HCT116 (cell line): ENCODE measurements around the gene CTIF. TPM values are rescaled to one million over a fixed set of nuclear protein-coding genes. Genes with fewer than 3 reads are reported as not detected.

Experiments
- ATAC-seq: fragments of 200-7000 bp; cut with Tn5 transposase; 2 replicates; pipeline ENCODE4 v1.9.1; 2020; ENCODE audit warnings: mild to moderate bottlenecking, moderate library complexity
- BruUV-seq: library from RNA; stranded (reverse); fragments of 400-500 nt; replicated peaks from 2 replicates; lab custom pipeline; 2021; lab: Mats Ljungman, UMichigan
- CTCF ChIA-PET: fragments of 300-600 bp; sonication (Branson Sonifier 250); formaldehyde crosslinking; loops from one replicate; lab custom pipeline; 2021; ENCODE audit warnings: antibody characterized with exemption; lab: Charles Lee
- POLR2A ChIA-PET: fragments of 300-600, 350-600 bp; sonication (Branson Sonifier 250); formaldehyde crosslinking; loops from one replicate; lab custom pipeline; 2021; ENCODE audit warnings: antibody characterized with exemption; lab: Charles Lee
- RAD21 ChIA-PET, 2 experiments: fragments of 300-600 bp; sonication (Branson Sonifier 250); formaldehyde crosslinking; loops; one replicate each; lab custom pipeline; 2023; ENCODE audit warnings: low total read pairs in 2 of 2; ENCODE audit not compliant: uncharacterized antibody in 2 of 2, unreplicated experiment in 2 of 2, low non-redundant PET in 1 of 2; lab: Charles Lee
- DNase-seq: peaks from one replicate; pipeline ENCODE4 v3.0.0-alpha.2; 2010; ENCODE audit warnings: low read depth, low spot score
- H2AFZ ChIP-seq: fragments of 200-600 bp; shearing (Covaris generic), sonication (generic); 2 replicates; pipeline ENCODE4 v1.6.1; 2017; ENCODE audit warnings: low read depth, mixed run types, mixed read lengths, antibody characterized with exemption, low read length; ENCODE audit not compliant: poor library complexity, severe bottlenecking
- H3K27ac ChIP-seq: 2 replicates; pipeline ENCODE4 v1.5.1; 2012; ENCODE audit warnings: low read depth, low read length
- H3K27me3 ChIP-seq: fragments of 200-600 bp; sonication (generic); 2 replicates; pipeline ENCODE4 v1.6.1; 2016; ENCODE audit warnings: mixed run types, low read length, mixed read lengths; ENCODE audit not compliant: insufficient read depth
- H3K36me3 ChIP-seq, 2 experiments: fragments of 200-500 bp in 1 of 2; fragments of 200-600 bp in 1 of 2; sonication (Bioruptor generic) in 1 of 2; sonication (generic) in 1 of 2; 2 replicates each; pipeline versions ENCODE4 v1.5.1 to v1.6.1; 2014 to 2016; ENCODE audit warnings: low read length in 2 of 2, inconsistent platforms in 1 of 2, mixed read lengths in 1 of 2, mixed run types in 1 of 2; ENCODE audit not compliant: insufficient read depth in 2 of 2, control insufficient read depth in 1 of 2
- H3K4me1 ChIP-seq, 2 experiments: fragments of 200-600 bp in 1 of 2; sonication (generic) in 1 of 2; 2 replicates each; pipeline versions ENCODE4 v1.5.1 to v1.6.1; 2012 to 2017; ENCODE audit warnings: low read length in 2 of 2, inconsistent platforms in 1 of 2, mild to moderate bottlenecking in 1 of 2, mixed read lengths in 1 of 2, mixed run types in 1 of 2, moderate library complexity in 1 of 2; ENCODE audit not compliant: insufficient read depth in 2 of 2, control insufficient read depth in 1 of 2
- H3K4me2 ChIP-seq: fragments of 200-600 bp; sonication (generic); 2 replicates; pipeline ENCODE4 v1.6.1; 2017; ENCODE audit warnings: mixed run types, low read length, mixed read lengths
- H3K4me3 ChIP-seq, 2 experiments: fragments of 200-600 bp in 1 of 2; sonication (generic) in 1 of 2; replicated peaks in 1 of 2; 2 replicates each; pipeline ENCODE4 v1.5.1; 2011 to 2016; ENCODE audit warnings: low read length in 2 of 2, control low read depth in 1 of 2, low read depth in 1 of 2, mild to moderate bottlenecking in 1 of 2, mixed read lengths in 1 of 2, mixed run types in 1 of 2
- H3K79me2 ChIP-seq: fragments of 200-600 bp; sonication (generic); 2 replicates; pipeline ENCODE4 v1.6.1; 2017; ENCODE audit warnings: mild to moderate bottlenecking, mixed run types, low read length, moderate library complexity, mixed read lengths; ENCODE audit not compliant: insufficient read depth
- H3K9ac ChIP-seq: fragments of 200-600 bp; sonication (generic); 2 replicates; pipeline ENCODE4 v1.6.1; 2016; ENCODE audit warnings: low read length, mixed read lengths
- H3K9me2 ChIP-seq: fragments of 200-600 bp; sonication (generic), shearing (Covaris generic); 2 replicates; pipeline ENCODE4 v1.6.1; 2017; ENCODE audit warnings: mixed run types, mild to moderate bottlenecking, moderate library complexity; ENCODE audit not compliant: insufficient read depth
- H3K9me3 ChIP-seq, 2 experiments: fragments of 200-500 bp in 1 of 2; fragments of 200-600 bp in 1 of 2; sonication (Bioruptor generic) in 1 of 2; sonication (generic) in 1 of 2; 2 replicates each; pipeline ENCODE4 v1.6.1; 2014 to 2017; ENCODE audit warnings: low read length in 2 of 2, mixed read lengths in 2 of 2, inconsistent platforms in 1 of 2, low read depth in 1 of 2, mild to moderate bottlenecking in 1 of 2, mixed run types in 1 of 2, moderate library complexity in 1 of 2; ENCODE audit not compliant: control insufficient read depth in 1 of 2, insufficient read depth in 1 of 2
- H4K20me1 ChIP-seq: fragments of 200-600 bp; sonication (generic), shearing (Covaris generic); 2 replicates; pipeline ENCODE4 v1.6.1; 2017; ENCODE audit warnings: mixed run types, mild to moderate bottlenecking, moderate library complexity; ENCODE audit not compliant: insufficient read depth
- EGR1 ChIP-seq: IDR thresholded peaks from 2 replicates; pipeline ENCODE4 v1.6.1; 2012; ENCODE audit warnings: low read depth
- ELF1 ChIP-seq: IDR thresholded peaks from 2 replicates; pipeline ENCODE4 v1.6.1; 2012; ENCODE audit warnings: low read depth, borderline replicate concordance
- EZH2phosphoT487 ChIP-seq: fragments of 200-600 bp; IDR thresholded peaks from 2 replicates; pipeline ENCODE4 v1.6.1; 2018; ENCODE audit warnings: antibody characterized with exemption, borderline replicate concordance
- POLR2A ChIP-seq: IDR thresholded peaks from 2 replicates; pipeline ENCODE4 v1.7.0; 2011; ENCODE audit warnings: borderline replicate concordance; ENCODE audit not compliant: insufficient read depth, insufficient read length; ENCODE audit errors: extremely low read depth
- SIN3A ChIP-seq: IDR thresholded peaks from 2 replicates; pipeline ENCODE4 v1.6.1; 2012; ENCODE audit warnings: low read depth
- TCF7L2 ChIP-seq: IDR thresholded peaks from 2 replicates; pipeline ENCODE4 v1.7.0; 2011; ENCODE audit warnings: borderline replicate concordance, inconsistent platforms; ENCODE audit not compliant: insufficient read depth, insufficient read length; ENCODE audit errors: extremely low read depth
- YY1 ChIP-seq: IDR thresholded peaks from 2 replicates; pipeline ENCODE4 v1.6.1; 2011; ENCODE audit warnings: low read length, low read depth, moderate library complexity, mild to moderate bottlenecking; ENCODE audit not compliant: insufficient replicate concordance; ENCODE audit errors: extremely low read depth
- ZNF274 ChIP-seq: fragments of 200-500 bp; sonication (Bioruptor generic); IDR thresholded peaks from 2 replicates; pipeline ENCODE4 v1.6.1; 2014; ENCODE audit warnings: mild to moderate bottlenecking, low read depth, low read length, inconsistent platforms
- intact Hi-C: fragments of 100-400 bp; cut with micrococcal nuclease; formaldehyde crosslinking; loops from 2 replicates; pipeline ENCODE4 v1.10.0; 2022
- total RNA-seq: library from RNA; stranded (reverse); gene quantifications from one replicate; pipeline ENCODE4 v1.2.1, GENCODE V29; 2021; ENCODE audit not compliant: unreplicated experiment
- TF ChIP-seq, protein P1 (sequence below), 3 experiments: fragments of 200-600 bp in 1 of 3; sonication (generic) in 1 of 3; IDR thresholded peaks in 2 of 3; conservative IDR thresholded peaks in 1 of 3; 2 replicates each; pipeline ENCODE4 v1.5.1; 2012 to 2017; ENCODE audit warnings: low read depth in 2 of 3, low read length in 2 of 3, antibody characterized with exemption in 1 of 3, borderline replicate concordance in 1 of 3, control low read depth in 1 of 3, mild to moderate bottlenecking in 1 of 3, mixed read lengths in 1 of 3, mixed run types in 1 of 3, moderate library complexity in 1 of 3; ENCODE audit not compliant: insufficient read depth in 1 of 3
- TF ChIP-seq, protein P2 (sequence below): IDR thresholded peaks from 2 replicates; pipeline ENCODE4 v1.6.1; 2012

The CTIF gene
- total RNA-seq, 1 experiment from 2014 or later, result 19.7 TPM

DNA sequence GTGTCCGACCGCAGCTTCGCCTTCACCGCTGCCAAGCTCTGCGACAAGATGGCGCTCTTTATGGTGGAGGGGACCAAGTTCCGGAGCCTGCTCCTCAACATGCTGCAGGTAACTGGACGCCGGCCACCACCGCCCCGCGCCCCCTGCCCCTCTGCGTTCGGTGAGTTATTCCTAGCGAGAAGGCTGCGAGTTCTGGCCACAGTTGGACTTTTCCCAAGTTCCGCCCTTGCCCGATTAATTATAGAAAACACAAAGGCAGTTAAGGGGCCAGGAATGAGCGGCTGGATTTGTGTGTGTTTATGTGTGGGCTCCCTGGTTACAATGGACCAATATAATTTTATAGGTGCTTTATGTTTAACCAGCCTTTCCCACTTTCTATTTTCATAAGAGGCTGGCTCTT lies 222.8 kb downstream of the CTIF start:
- CTCF ChIA-PET, result no interaction called here
- no peak for DNase-seq

More for the DNA sequence above, 222.8 kb downstream of the CTIF start:
- no peak for ATAC-seq
- RAD21 ChIA-PET, result no interaction called here
- H3K27ac ChIP-seq, result no peak overlapping the region
- H3K79me2 ChIP-seq, result no peaks in the 10 kb centered on the region
- no peak overlapping the region for H3K9ac ChIP-seq
- H3K4me3 ChIP-seq, result no peak overlapping the region
- H3K4me1 ChIP-seq, result no peaks in the 10 kb centered on the region
- H3K4me2 ChIP-seq, result no peak overlapping the region
- H3K27me3 ChIP-seq, result no peaks in the 10 kb centered on the region
- no peaks in the 10 kb centered on the region for H4K20me1 ChIP-seq
- H3K9me3 ChIP-seq, result no peaks in the 10 kb centered on the region
- intact Hi-C loops, result no loop called here
- TF ChIP-seq YY1 (no peak), TCF7L2 (no peak), SIN3A (no peak), EZH2phosphoT487 (no peak), ZNF274 (no peak), EGR1 (no peak), ELF1 (no peak), POLR2A (no peak)
- TF ChIP-seq, protein P1, sequence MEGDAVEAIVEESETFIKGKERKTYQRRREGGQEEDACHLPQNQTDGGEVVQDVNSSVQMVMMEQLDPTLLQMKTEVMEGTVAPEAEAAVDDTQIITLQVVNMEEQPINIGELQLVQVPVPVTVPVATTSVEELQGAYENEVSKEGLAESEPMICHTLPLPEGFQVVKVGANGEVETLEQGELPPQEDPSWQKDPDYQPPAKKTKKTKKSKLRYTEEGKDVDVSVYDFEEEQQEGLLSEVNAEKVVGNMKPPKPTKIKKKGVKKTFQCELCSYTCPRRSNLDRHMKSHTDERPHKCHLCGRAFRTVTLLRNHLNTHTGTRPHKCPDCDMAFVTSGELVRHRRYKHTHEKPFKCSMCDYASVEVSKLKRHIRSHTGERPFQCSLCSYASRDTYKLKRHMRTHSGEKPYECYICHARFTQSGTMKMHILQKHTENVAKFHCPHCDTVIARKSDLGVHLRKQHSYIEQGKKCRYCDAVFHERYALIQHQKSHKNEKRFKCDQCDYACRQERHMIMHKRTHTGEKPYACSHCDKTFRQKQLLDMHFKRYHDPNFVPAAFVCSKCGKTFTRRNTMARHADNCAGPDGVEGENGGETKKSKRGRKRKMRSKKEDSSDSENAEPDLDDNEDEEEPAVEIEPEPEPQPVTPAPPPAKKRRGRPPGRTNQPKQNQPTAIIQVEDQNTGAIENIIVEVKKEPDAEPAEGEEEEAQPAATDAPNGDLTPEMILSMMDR (IDR thresholded peaks at IDR 0.05 in 2 of 3, conservative IDR thresholded peaks at IDR 0.05 in 1 of 3; ENCODE audit: borderline replicate concordance in 1 of 3, insufficient read depth in 1 of 3, low read depth in 2 of 3, low read length in 2 of 3), result no peak
- TF ChIP-seq, protein P2, sequence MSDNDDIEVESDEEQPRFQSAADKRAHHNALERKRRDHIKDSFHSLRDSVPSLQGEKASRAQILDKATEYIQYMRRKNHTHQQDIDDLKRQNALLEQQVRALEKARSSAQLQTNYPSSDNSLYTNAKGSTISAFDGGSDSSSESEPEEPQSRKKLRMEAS, result no peak
- no TSS peak for BruUV-seq
- POLR2A ChIA-PET, result no interaction called here
- no peak overlapping the region for H2AFZ ChIP-seq
- no peaks in the 10 kb centered on the region for H3K36me3 ChIP-seq
- no peaks in the 10 kb centered on the region for H3K9me2 ChIP-seq
